A549 (cell line): ENCODE data around the gene CKAP2L.
"Not testable (repeated sequence)": the region's sequence is repeated elsewhere in the genome, so short reads cannot be mapped to it uniquely, and the experiment has no call there.

Source experiments
- CTCF ChIP-seq: fragments of >200 bp; sonication (Bioruptor Twin); formaldehyde crosslinking; IDR thresholded peaks from 3 replicates; pipeline ENCODE4 v1.5.1; 2016
- EP300 ChIP-seq, 2 experiments: fragments of >200 bp; sonication (Bioruptor Twin); formaldehyde crosslinking; IDR thresholded peaks; 2 replicates in 1 of 2; 3 replicates in 1 of 2; pipeline ENCODE4 v1.6.1; 2016 to 2017
- PHF8 ChIP-seq: fragments of 200-600 bp; sonication (generic); IDR thresholded peaks from 2 replicates; pipeline ENCODE4 v1.6.1; 2016; ENCODE audit warnings: low read depth, mild to moderate bottlenecking, antibody characterized with exemption, moderate library complexity, borderline replicate concordance
- POLR2A ChIP-seq: IDR thresholded peaks from 2 replicates; pipeline ENCODE4 v1.6.1; 2012; ENCODE audit warnings: mild to moderate bottlenecking, low read length

GRCh38 chr2:112716094-112716493, 48.3 kb downstream of the CKAP2L start:
- not testable (repeated sequence) for TF ChIP-seq EP300 (IDR thresholded peaks at IDR 0.05); POLR2A; PHF8; CTCF
